BLaER1 treated with 17β-estradiol and CSF1 and Interleukin-3, amounts not matched to agents 10 nM and 100 nM (cell line): ENCODE results near the gene EIF3I.

Experiments used
- H3K27ac ChIP-seq, 11 experiments: shearing (Covaris generic); formaldehyde crosslinking; 2 replicates each; pipeline ENCODE4 v1.8.1; 2022
- H3K27me3 ChIP-seq, 11 experiments: shearing (Covaris generic); formaldehyde crosslinking; 2 replicates each; pipeline ENCODE4 v1.8.1; 2022
- H3K36me3 ChIP-seq, 11 experiments: shearing (Covaris generic); formaldehyde crosslinking; 2 replicates each; pipeline ENCODE4 v1.8.1; 2022
- H3K4me1 ChIP-seq, 10 experiments: shearing (Covaris generic); formaldehyde crosslinking; 2 replicates each; pipeline ENCODE4 v1.8.1; 2022
- H3K4me2 ChIP-seq, 11 experiments: shearing (Covaris generic); formaldehyde crosslinking; 2 replicates each; pipeline ENCODE4 v1.8.1; 2022
- H3K4me3 ChIP-seq, 10 experiments: shearing (Covaris generic); formaldehyde crosslinking; 2 replicates each; pipeline ENCODE4 v1.8.1; 2022
- H3K9ac ChIP-seq, 11 experiments: shearing (Covaris generic); formaldehyde crosslinking; 2 replicates each; pipeline ENCODE4 v1.8.1; 2022
- H3K9me3 ChIP-seq, 11 experiments: shearing (Covaris generic); formaldehyde crosslinking; replicated peaks in 1 of 11; 2 replicates each; pipeline ENCODE4 v1.8.1; 2022
- H4K20me1 ChIP-seq, 11 experiments: shearing (Covaris generic); formaldehyde crosslinking; 2 replicates each; pipeline ENCODE4 v1.8.1; 2022
- Cebpa-rat ChIP-seq, 11 experiments: shearing (Covaris generic); IDR thresholded peaks; 2 replicates each; pipeline ENCODE4 v1.8.1; 2022

EIF3I gene

DNA sequence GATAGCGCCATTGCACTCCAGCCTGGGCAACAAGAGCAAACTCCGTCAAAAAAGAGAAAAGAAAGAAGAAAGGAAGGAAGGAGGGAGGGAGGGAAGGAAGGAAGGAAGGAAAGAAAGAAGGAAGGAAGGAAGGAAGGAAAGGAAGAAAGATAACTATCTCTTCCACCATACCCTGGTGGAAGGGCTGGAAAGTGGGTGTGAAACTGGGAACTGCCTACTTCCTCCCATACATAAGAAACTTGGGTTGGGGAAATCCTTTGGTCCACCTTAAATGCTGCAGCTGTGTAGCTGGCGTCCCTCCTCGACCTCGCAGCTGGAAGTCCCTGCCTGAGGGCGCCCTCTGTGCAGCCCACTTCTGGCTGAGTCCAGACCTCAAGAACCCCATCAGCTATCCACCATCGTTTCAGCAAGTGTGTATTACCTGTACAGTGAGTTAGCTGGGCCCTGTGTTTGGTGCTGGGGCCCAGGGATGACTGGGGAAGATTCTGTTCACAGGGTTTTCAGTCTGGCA, 20.2 kb downstream of the EIF3I start:
- peak overlapping the region; percentile 80 to 100 (median 99) for H3K4me2 ChIP-seq

DNA sequence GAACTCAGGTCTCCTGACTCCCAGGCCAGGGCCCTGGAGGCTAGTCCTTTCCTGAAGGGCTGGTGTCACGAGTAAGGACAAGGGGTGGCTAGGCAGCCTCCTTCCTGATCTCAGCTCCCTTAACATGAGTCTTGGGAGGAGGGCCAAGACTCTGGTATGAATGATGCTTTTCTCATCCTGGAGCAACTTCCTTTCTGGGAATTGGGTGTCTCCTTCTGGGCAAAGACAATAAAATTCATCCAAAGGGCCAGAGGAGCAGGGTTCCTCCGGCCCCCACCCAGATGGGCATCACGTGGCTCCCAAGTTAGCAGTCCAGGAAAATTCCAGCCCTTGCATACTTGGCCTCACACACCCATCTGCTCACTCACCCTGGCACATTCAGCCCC, 24.7 kb downstream of the EIF3I start, which contains the start of gene FAM167B:
Gene FAM167B, plus strand, starts transcription at position 335 of the 386 bp plus-strand sequence. CDS start 200 bp downstream, outside the sequence.
- peak within 1 kb of the TSS in 4 of 11 experiments; percentile 69 to 89 (median 79); a peak in 7 of 22 replicates for H3K27ac ChIP-seq
- H3K36me3 ChIP-seq, result no peaks in the 10 kb centered on the region
- H3K27me3 ChIP-seq, result peaks cover 0 to 6% (median 0%) of the 10 kb centered on the region in 11 experiments; a peak in 1 of 22 replicates
- H4K20me1 ChIP-seq, result peaks cover 0 to 16% (median 0%) of the 10 kb centered on the region in 11 experiments; a peak in 1 of 22 replicates
- H3K4me2 ChIP-seq, result peak within 1 kb of the TSS; percentile 80 to 98 (median 94)
- no peak for TF ChIP-seq Cebpa-rat (IDR thresholded peaks at IDR 0.05)
- H3K9ac ChIP-seq, result peak within 1 kb of the TSS in 3 of 11 experiments; percentile 1 to 80 (median 13); a peak in 4 of 22 replicates
- no peaks in the 10 kb centered on the region for H3K9me3 ChIP-seq
- H3K4me1 ChIP-seq, result peaks cover 60 to 81% (median 77%) of the 10 kb centered on the region in 10 experiments
- no peak within 1 kb of the TSS for H3K4me3 ChIP-seq

More for the DNA sequence above, 20.2 kb downstream of the EIF3I start:
- Histone ChIP-seq H3K27me3 (no peaks in the 10 kb centered on the region; a peak in 1 of 22 replicates), H3K27ac (peak overlapping the region in 1 of 11 experiments; percentile 12; a peak in 2 of 22 replicates), H3K4me1 (peaks cover 31 to 66% (median 57%) of the 10 kb centered on the region in 10 experiments), H4K20me1 (peaks cover 0 to 4% (median 0%) of the 10 kb centered on the region in 11 experiments; a peak in 1 of 22 replicates), H3K36me3 (no peaks in the 10 kb centered on the region), H3K4me3 (no peak overlapping the region), H3K9me3 (no peaks in the 10 kb centered on the region), H3K9ac (no peak overlapping the region)
- no peak for TF ChIP-seq Cebpa-rat (IDR thresholded peaks at IDR 0.05)

DNA sequence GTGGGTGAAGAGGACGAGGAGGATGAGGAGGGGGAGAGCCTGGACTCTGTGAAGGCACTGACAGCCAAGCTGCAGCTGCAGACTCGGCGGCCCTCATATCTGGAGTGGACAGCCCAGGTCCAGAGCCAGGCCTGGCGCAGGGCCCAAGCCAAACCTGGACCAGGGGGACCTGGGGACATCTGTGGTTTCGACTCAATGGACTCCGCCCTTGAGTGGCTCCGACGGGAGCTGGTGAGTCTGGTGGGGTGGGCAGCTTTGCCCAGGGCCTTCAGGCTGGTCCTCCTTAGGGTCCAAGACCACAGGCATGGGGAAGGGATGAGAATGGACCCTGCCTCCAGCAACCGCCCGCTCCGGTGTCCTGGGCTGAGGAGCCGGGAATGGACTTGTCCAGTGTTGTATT, 25.2 kb downstream of the EIF3I start:
- H4K20me1 ChIP-seq, result peaks cover 0 to 16% (median 0%) of the 10 kb centered on the region in 11 experiments; a peak in 1 of 22 replicates
- peak overlapping the region in 2 of 11 experiments; percentile 79 to 89; a peak in 4 of 22 replicates for H3K27ac ChIP-seq
- H3K4me1 ChIP-seq, result peaks cover 60 to 81% (median 77%) of the 10 kb centered on the region in 10 experiments
- no peaks in the 10 kb centered on the region for H3K36me3 ChIP-seq
- no peak overlapping the region for H3K9ac ChIP-seq
- TF ChIP-seq Cebpa-rat (IDR thresholded peaks at IDR 0.05), result no peak
- no peak overlapping the region for H3K4me3 ChIP-seq
- H3K27me3 ChIP-seq, result peaks cover 0 to 6% (median 0%) of the 10 kb centered on the region in 11 experiments; a peak in 1 of 22 replicates
- peak overlapping the region; percentile 36 to 98 (median 94); a peak in 19 of 22 replicates for H3K4me2 ChIP-seq
- no peaks in the 10 kb centered on the region for H3K9me3 ChIP-seq

DNA sequence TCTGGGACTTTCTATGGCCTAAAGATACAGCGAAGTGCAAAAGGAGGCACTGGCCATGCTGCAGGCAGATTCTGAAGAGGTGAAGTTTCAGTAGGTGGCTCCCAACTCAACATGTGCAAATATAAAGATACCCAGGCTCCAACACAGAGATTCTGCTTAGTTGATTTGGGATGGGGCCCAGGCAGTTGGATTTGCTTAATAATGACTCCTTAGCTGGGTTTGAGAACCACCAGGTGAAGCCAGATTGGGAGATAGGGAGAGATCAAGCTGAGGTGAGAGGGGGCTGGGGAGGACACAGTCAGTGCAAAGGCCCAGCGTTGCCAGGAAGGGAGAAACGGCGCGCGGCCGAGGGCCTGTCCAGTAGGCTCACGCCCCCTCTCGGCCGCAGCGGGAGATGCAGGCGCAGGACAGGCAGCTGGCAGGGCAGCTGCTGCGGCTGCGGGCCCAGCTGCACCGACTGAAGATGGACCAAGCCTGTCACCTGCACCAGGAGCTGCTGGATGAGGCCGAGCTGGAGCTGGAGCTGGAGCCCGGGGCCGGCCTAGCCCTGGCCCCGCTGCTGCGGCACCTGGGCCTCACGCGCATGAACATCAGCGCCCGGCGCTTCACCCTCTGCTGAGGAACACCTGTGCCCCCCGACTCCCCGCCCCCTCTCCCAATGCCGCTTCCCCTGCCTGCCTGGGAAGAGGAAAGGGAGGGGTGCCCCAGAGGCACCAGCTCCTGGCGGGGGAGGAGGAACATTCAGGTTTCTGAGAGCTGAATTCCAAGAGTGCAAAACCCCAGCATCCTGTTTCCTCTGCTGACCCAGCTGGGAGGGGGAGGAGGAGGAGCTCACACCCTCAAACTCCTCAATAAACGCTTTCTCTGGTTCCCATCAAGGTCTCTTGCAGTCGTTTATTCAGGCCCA, 26.0 kb downstream of the EIF3I start:
- TF ChIP-seq Cebpa-rat (IDR thresholded peaks at IDR 0.05), result no peak
- Histone ChIP-seq H3K27ac (peak overlapping the region in 7 of 11 experiments; percentile 42 to 89 (median 79); a peak in 14 of 22 replicates), H3K9ac (peak overlapping the region in 8 of 11 experiments; percentile 6 to 80 (median 52); a peak in 11 of 22 replicates), H3K4me1 (peaks cover 63 to 81% (median 79%) of the 10 kb centered on the region in 10 experiments), H3K36me3 (no peaks in the 10 kb centered on the region), H3K4me2 (peak overlapping the region; percentile 80 to 98 (median 94)), H4K20me1 (peaks cover 0 to 16% (median 0%) of the 10 kb centered on the region in 11 experiments; a peak in 1 of 22 replicates), H3K9me3 (no peaks in the 10 kb centered on the region), H3K27me3 (peaks cover 0 to 6% (median 0%) of the 10 kb centered on the region in 11 experiments; a peak in 1 of 22 replicates), H3K4me3 (peak overlapping the region in 4 of 10 experiments; percentile 7 to 41 (median 24); a peak in 7 of 20 replicates)

DNA sequence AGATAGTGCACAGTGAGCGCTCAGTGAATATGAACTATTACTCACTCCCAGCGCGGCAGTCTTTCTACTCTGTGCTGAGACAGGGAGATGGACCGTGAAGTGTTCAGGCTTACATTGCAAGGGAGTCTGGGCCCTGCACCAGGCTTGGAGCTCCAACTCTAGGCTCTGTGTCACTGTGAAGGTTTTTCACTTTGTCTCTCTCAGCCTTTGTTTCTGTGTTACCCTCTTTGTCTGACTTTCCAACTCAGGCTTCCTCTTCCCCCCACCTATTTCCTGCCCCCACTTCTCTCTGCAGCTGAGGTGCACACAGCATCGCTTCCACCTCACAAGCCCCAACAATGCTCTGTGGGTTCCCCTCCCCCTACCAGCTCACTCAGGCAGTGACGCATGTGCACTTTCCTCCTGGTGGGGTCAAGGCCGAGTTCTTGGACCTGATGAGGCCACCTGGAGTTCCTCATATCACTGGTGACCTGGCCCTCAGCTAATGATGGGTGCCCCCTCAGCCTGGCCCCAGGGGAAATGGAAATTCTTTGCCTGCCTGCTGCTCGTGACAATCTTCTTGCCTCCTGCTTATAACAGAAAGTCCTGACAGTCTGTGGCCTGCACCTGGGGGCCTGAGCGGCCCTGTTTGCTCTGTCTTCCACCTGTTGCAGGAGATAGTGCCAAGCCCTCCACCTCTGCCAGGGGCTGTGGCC, 27.8 kb downstream of the EIF3I start:
- Histone ChIP-seq H4K20me1 (peaks cover 0 to 16% (median 0%) of the 10 kb centered on the region in 11 experiments; a peak in 1 of 22 replicates), H3K27ac (peak overlapping the region in 8 of 11 experiments; percentile 58 to 89 (median 79); a peak in 16 of 22 replicates), H3K27me3 (peaks cover 0 to 6% (median 0%) of the 10 kb centered on the region in 11 experiments; a peak in 1 of 22 replicates), H3K36me3 (no peaks in the 10 kb centered on the region), H3K4me1 (peaks cover 75 to 98% (median 96%) of the 10 kb centered on the region in 10 experiments), H3K9me3 (no peaks in the 10 kb centered on the region), H3K4me3 (peak overlapping the region in 5 of 10 experiments; percentile 14 to 44 (median 25); a peak in 4 of 20 replicates), H3K9ac (peak overlapping the region in 8 of 11 experiments; percentile 40 to 80 (median 65); a peak in 16 of 22 replicates), H3K4me2 (peak overlapping the region; percentile 80 to 98 (median 94))
- no peak for TF ChIP-seq Cebpa-rat (IDR thresholded peaks at IDR 0.05)

DNA sequence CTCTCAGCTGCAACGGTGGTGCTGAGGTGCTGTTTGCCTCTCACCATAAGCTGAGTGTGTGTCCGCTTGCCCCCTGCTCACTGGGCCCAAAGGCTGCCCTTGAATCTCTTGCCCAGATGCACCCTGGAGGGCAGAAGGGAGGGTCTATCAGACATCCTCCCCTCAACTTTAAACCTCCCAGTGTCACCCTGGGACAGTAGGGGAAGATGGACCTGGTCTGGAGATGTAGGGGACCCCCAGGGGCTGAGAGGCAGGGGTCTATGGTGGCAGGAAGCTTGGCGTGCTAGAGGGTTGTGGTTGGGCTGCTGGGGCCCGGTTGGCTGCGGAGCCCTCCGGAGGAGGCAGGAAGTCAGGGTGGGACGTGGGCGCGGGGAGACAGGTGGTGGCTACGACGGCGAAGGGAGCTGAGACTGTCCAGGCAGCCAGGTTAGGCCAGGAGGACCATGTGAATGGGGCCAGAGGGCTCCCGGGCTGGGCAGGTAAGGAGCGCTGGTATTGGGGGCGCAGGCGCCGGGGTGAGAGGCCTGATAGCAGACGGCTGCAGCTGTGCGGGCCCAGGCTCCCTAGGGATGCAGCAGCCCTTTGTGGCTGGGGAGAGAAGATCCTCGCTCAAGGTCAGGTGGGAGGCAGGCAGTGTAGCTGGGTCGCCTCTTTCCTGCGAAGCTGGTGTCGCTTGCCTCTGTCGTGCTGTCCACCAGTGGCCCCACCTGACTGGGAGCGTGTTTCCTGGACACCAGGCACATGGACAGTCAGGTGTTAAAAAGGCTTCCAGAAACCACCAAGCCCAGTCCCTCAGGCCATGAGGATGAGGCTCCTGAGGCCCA, 28.9 kb downstream of the EIF3I start, which contains the start of gene LCK:
Gene LCK, plus strand, starts transcription at position 373 of the 824 bp plus-strand sequence. CDS start 23,065 bp downstream, outside the sequence.
- Histone ChIP-seq H3K27ac (peak within 1 kb of the TSS in 8 of 11 experiments; percentile 58 to 89 (median 79); a peak in 17 of 22 replicates), H3K27me3 (peaks cover 0 to 6% (median 0%) of the 10 kb centered on the region in 11 experiments; a peak in 1 of 22 replicates), H3K36me3 (no peaks in the 10 kb centered on the region), H3K9ac (peak within 1 kb of the TSS in 8 of 11 experiments; percentile 40 to 80 (median 65); a peak in 16 of 22 replicates), H4K20me1 (peaks cover 0 to 16% (median 0%) of the 10 kb centered on the region in 11 experiments; a peak in 1 of 22 replicates), H3K4me1 (peaks cover 72 to 100% (median 88%) of the 10 kb centered on the region in 10 experiments), H3K9me3 (no peaks in the 10 kb centered on the region), H3K4me2 (peak within 1 kb of the TSS; percentile 80 to 98 (median 94)), H3K4me3 (peak within 1 kb of the TSS in 7 of 10 experiments; percentile 1 to 54 (median 28); a peak in 12 of 20 replicates)
- no peak for TF ChIP-seq Cebpa-rat (IDR thresholded peaks at IDR 0.05)
